ENCODE data around the gene MTCH1. TPM values are rescaled to one million over a fixed set of nuclear protein-coding genes. Genes with fewer than 3 reads are reported as not detected.

MTCH1 gene
- total RNA-seq, 1 experiment from 2014 or later: 204 TPM

- Mint-ChIP-seq H3K4me1 (peaks cover 5% of the 10 kb centered on the region), H3K9me3 (no peaks in the 10 kb centered on the region), H3K4me3 (no peak overlapping the region), H3K27me3 (ENCODE audit: low read depth) (no peaks in the 10 kb centered on the region), H3K36me3 (no peaks in the 10 kb centered on the region), H3K27ac (no peak overlapping the region)
- DNase-seq (ENCODE audit: low spot score): no peak
- TF ChIP-seq ZNF219 (CRISPR knock-in tag; IDR thresholded peaks at IDR 0.05; ENCODE audit: borderline replicate concordance) (no peak), EMX1 (CRISPR knock-in tag; IDR thresholded peaks at IDR 0.05) (no peak), FOXP4 (CRISPR knock-in tag; IDR thresholded peaks at IDR 0.05) (no peak), JUN (CRISPR knock-in tag; IDR thresholded peaks at IDR 0.05) (no peak), GRHL2 (CRISPR knock-in tag; IDR thresholded peaks at IDR 0.05; ENCODE audit: insufficient replicate concordance, severe bottlenecking) (no peak)
- TF ChIP-seq, protein P1, sequence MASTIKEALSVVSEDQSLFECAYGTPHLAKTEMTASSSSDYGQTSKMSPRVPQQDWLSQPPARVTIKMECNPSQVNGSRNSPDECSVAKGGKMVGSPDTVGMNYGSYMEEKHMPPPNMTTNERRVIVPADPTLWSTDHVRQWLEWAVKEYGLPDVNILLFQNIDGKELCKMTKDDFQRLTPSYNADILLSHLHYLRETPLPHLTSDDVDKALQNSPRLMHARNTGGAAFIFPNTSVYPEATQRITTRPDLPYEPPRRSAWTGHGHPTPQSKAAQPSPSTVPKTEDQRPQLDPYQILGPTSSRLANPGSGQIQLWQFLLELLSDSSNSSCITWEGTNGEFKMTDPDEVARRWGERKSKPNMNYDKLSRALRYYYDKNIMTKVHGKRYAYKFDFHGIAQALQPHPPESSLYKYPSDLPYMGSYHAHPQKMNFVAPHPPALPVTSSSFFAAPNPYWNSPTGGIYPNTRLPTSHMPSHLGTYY (CRISPR knock-in tag; IDR thresholded peaks at IDR 0.05): no peak
- TF ChIP-seq, protein P2, sequence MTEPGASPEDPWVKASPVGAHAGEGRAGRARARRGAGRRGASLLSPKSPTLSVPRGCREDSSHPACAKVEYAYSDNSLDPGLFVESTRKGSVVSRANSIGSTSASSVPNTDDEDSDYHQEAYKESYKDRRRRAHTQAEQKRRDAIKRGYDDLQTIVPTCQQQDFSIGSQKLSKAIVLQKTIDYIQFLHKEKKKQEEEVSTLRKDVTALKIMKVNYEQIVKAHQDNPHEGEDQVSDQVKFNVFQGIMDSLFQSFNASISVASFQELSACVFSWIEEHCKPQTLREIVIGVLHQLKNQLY (CRISPR knock-in tag; IDR thresholded peaks at IDR 0.05): no peak
- TF ChIP-seq, protein P3, sequence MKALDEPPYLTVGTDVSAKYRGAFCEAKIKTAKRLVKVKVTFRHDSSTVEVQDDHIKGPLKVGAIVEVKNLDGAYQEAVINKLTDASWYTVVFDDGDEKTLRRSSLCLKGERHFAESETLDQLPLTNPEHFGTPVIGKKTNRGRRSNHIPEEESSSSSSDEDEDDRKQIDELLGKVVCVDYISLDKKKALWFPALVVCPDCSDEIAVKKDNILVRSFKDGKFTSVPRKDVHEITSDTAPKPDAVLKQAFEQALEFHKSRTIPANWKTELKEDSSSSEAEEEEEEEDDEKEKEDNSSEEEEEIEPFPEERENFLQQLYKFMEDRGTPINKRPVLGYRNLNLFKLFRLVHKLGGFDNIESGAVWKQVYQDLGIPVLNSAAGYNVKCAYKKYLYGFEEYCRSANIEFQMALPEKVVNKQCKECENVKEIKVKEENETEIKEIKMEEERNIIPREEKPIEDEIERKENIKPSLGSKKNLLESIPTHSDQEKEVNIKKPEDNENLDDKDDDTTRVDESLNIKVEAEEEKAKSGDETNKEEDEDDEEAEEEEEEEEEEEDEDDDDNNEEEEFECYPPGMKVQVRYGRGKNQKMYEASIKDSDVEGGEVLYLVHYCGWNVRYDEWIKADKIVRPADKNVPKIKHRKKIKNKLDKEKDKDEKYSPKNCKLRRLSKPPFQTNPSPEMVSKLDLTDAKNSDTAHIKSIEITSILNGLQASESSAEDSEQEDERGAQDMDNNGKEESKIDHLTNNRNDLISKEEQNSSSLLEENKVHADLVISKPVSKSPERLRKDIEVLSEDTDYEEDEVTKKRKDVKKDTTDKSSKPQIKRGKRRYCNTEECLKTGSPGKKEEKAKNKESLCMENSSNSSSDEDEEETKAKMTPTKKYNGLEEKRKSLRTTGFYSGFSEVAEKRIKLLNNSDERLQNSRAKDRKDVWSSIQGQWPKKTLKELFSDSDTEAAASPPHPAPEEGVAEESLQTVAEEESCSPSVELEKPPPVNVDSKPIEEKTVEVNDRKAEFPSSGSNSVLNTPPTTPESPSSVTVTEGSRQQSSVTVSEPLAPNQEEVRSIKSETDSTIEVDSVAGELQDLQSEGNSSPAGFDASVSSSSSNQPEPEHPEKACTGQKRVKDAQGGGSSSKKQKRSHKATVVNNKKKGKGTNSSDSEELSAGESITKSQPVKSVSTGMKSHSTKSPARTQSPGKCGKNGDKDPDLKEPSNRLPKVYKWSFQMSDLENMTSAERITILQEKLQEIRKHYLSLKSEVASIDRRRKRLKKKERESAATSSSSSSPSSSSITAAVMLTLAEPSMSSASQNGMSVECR (CRISPR knock-in tag; IDR thresholded peaks at IDR 0.05; ENCODE audit: borderline replicate concordance): no peak
- TF ChIP-seq, protein P4, sequence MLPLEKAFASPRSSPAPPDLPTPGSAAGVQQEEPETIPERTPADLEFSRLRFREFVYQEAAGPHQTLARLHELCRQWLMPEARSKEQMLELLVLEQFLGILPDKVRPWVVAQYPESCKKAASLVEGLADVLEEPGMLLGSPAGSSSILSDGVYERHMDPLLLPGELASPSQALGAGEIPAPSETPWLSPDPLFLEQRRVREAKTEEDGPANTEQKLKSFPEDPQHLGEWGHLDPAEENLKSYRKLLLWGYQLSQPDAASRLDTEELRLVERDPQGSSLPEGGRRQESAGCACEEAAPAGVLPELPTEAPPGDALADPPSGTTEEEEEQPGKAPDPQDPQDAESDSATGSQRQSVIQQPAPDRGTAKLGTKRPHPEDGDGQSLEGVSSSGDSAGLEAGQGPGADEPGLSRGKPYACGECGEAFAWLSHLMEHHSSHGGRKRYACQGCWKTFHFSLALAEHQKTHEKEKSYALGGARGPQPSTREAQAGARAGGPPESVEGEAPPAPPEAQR (CRISPR knock-in tag; IDR thresholded peaks at IDR 0.05): no peak
- CTCF ChIA-PET: interaction anchor here (0.6 to 1.8 kb wide), 6 partner anchors 62 to 254 kb away, joined by 3 to 11 read pairs (median 4); no protein-coding TSS in a partner anchor
- ATAC-seq: no peak
- POLR2A ChIA-PET: no interaction called here
Observed at GRCh38 chr6:36956446-36956820, 29.6 kb downstream of the MTCH1 start.

DNA sequence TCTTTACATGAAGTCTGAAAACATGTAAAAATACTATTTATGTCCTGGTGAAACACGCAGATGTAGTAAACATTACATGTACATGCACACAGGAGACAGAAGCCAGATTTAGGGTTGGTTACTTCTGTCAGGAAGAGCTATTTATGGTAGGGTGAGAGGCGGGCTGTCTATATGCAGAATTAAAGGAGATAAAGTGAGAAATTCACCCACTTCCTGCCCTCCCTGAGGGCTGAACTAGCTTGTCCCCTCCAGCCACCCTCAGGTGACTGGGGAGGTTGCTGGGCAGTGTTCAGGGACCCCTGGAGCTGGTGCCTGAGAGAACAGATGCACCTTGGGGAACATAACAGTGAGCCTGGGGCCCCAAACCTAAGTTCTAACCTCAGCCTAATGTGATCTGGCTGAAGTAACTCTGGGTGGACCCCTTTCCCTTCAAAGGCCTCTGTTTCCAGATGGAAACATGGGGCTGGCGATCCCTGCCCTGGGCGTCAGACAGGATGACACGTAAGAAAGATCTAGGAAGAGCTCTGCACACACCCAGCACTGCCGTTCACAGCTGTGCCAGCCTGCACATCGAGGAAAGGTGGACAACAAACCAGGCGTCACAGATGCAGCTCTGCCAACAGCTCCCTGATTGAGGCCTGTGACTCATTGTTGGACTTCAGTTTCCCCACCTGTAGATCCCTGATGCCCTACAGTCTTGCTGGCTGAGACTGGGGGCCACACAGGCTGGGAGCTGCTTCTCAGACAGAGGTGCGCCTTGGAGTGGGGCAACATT is 30.1 kb downstream of the MTCH1 start:
- Mint-ChIP-seq H3K4me3 (no peak overlapping the region), H3K27me3 (ENCODE audit: low read depth) (no peaks in the 10 kb centered on the region), H3K9me3 (no peaks in the 10 kb centered on the region), H3K36me3 (no peaks in the 10 kb centered on the region), H3K27ac (no peak overlapping the region; the same call in 1 of the 2 replicates), H3K4me1 (peaks cover 9% of the 10 kb centered on the region)
- ChIA-PET POLR2A (no interaction called here), CTCF (interaction anchor here (0.6 to 1.8 kb wide), 6 partner anchors 22 to 254 kb away, joined by 3 to 11 read pairs (median 4); no protein-coding TSS in a partner anchor)
- DNase-seq (ENCODE audit: low spot score) (peak; percentile 8), ATAC-seq (no peak)
- TF ChIP-seq ZNF121 (CRISPR knock-in tag; IDR thresholded peaks at IDR 0.05) (no peak), NR2C2 (CRISPR knock-in tag; IDR thresholded peaks at IDR 0.05) (no peak), NFYB (CRISPR knock-in tag; conservative IDR thresholded peaks at IDR 0.05; ENCODE audit: low read depth) (no peak), ZNF219 (CRISPR knock-in tag; IDR thresholded peaks at IDR 0.05; ENCODE audit: borderline replicate concordance) (no peak), ZNF263 (CRISPR knock-in tag; IDR thresholded peaks at IDR 0.05; ENCODE audit: low read depth) (no peak), GTF2I (CRISPR knock-in tag; conservative IDR thresholded peaks at IDR 0.05) (no peak), TCF7 (CRISPR knock-in tag; IDR thresholded peaks at IDR 0.05; ENCODE audit: low read depth) (no peak), OVOL2 (CRISPR knock-in tag; IDR thresholded peaks at IDR 0.05; ENCODE audit: borderline replicate concordance) (no peak), ETV6 (CRISPR knock-in tag; IDR thresholded peaks at IDR 0.05) (no peak), ZNF671 (CRISPR knock-in tag; IDR thresholded peaks at IDR 0.05) (no peak), EMX1 (CRISPR knock-in tag; IDR thresholded peaks at IDR 0.05) (no peak)
- TF ChIP-seq, protein P5, sequence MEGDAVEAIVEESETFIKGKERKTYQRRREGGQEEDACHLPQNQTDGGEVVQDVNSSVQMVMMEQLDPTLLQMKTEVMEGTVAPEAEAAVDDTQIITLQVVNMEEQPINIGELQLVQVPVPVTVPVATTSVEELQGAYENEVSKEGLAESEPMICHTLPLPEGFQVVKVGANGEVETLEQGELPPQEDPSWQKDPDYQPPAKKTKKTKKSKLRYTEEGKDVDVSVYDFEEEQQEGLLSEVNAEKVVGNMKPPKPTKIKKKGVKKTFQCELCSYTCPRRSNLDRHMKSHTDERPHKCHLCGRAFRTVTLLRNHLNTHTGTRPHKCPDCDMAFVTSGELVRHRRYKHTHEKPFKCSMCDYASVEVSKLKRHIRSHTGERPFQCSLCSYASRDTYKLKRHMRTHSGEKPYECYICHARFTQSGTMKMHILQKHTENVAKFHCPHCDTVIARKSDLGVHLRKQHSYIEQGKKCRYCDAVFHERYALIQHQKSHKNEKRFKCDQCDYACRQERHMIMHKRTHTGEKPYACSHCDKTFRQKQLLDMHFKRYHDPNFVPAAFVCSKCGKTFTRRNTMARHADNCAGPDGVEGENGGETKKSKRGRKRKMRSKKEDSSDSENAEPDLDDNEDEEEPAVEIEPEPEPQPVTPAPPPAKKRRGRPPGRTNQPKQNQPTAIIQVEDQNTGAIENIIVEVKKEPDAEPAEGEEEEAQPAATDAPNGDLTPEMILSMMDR (IDR thresholded peaks at IDR 0.05): no peak
